SHP77 (cell line): ENCODE data around the gene MAPK8.
"Not testable (repeated sequence)": the region's sequence is repeated elsewhere in the genome, so short reads cannot be mapped to it uniquely, and the experiment has no call there.

Source experiments
- DNase-seq, 2 experiments: peaks; one replicate each; lab custom pipeline; 2025; lab: John Stamatoyannopoulos, UW

MAPK8 gene

GRCh38 chr10:48418189-48418788 is 111.8 kb downstream of the MAPK8 start:
- DNase-seq, result no peak

GRCh38 chr10:48419714-48420113 is 113.2 kb downstream of the MAPK8 start:
- no peak for DNase-seq

DNA sequence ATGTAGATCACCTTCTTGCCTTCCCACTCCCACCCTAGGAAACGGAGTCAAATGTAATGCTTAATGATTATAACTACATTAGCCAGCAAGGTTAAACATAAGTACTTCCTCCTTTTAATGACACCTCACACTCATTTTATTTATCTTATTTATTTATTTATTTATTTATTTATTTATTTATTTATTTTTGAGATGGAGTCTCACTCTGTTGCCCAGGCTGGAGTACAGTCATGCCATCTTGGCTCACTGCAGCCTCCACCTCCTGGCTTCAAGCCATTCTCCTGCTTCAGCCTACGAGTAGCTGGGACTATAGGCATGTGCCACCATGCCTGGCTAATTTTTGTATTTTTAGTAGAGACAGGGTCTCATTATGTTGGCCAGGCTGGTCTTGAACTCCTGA is 115.4 kb downstream of the MAPK8 start:
- not testable (repeated sequence) for DNase-seq

GRCh38 chr10:48423884-48424283 is 117.4 kb downstream of the MAPK8 start:
- DNase-seq, result no peak

- no peak for DNase-seq
Measured at GRCh38 chr10:48428896-48429295, 122.4 kb downstream of the MAPK8 start.

- DNase-seq, result no peak
Measured at GRCh38 chr10:48429309-48429708, 122.8 kb downstream of the MAPK8 start.

DNA sequence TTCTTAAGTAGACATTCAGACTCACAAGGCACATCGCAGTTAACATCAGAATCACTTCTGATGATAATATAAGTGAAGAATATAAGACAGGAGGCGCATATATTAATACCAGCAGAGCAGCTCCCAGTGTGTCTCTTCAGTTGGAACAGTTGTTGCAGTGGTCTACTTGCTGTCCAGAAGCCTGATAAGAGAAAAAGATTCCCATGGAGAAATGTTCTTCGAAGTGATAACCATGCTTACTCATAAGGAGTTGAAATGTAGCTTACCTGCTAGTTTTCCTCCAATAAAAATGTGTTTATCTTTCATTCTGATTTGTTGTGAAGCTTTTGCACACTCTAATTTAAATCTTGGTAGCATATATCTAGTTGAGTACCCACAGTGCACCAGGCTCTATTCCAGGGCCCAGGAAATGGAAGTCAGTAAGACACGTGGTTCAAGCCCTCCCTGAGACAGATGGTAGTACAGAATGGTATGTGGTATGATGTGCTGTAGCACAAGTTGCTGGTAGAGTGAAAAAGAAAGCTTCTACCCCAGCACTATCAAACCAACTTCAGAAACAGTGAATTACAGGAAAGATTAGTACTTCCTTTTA is 124.0 kb downstream of the MAPK8 start:
- DNase-seq, result no peak

DNA sequence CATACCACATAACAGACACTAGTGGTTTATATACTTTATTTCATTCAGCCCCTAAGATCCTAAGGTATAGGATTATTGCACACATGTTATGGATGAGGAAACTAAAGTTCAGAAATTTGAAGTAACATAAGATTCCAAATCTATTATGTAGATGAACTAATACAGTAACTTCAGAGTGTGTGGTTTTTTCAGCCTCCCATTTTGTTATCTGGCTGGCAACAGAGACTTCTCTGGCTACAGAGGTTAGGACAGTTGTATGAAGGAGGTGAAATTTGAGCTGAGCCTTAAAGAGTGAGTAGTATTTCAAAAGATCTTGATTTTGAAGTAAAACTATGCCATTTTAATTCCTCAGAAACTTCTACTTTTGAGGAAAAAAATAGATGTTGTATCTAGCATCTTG is 125.4 kb downstream of the MAPK8 start:
- DNase-seq, result no peak

GRCh38 chr10:48437546-48437945 is 131.1 kb downstream of the MAPK8 start:
- no peak for DNase-seq

DNA sequence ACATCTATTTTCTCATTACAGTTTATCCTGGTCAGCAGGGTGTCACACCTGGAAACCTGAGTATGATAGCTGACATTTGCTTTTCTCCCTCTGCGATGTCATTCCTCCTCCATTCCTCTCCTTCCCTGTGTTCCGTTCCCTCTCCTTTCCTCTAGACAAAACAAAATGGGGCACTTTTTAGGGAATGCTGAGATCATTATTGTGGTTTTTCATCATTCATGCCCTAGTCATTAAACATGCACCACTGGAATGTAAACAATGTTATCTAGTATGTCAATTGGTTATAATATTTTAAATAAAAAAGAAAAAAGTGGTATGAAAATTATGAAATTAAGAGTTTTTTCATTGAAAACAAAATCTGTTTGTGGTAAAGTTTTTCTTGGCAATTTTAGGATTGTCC is 132.6 kb downstream of the MAPK8 start:
- DNase-seq, result no peak

GRCh38 chr10:48439581-48440041 is 133.1 kb downstream of the MAPK8 start:
- DNase-seq, result no peak

DNA sequence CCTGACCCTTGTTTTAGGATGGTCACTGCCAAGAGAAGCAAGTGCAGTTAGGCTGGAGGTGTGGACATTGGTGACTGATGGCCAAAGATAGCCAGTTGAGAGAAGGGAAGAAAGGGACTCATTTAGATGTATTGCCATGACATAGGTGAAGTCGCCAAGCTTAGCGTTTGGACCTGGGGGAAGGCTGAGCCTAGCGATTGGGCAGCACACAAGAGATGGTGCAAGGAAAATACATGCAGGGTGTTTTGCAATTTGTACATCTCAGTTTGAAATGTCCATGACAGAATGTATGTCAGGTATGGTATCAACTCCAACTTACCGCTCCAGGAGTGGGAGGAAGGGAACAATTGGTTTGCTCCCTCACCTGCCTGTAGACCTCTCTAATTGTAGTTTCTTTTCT is 134.3 kb downstream of the MAPK8 start:
- DNase-seq, result no peak

DNA sequence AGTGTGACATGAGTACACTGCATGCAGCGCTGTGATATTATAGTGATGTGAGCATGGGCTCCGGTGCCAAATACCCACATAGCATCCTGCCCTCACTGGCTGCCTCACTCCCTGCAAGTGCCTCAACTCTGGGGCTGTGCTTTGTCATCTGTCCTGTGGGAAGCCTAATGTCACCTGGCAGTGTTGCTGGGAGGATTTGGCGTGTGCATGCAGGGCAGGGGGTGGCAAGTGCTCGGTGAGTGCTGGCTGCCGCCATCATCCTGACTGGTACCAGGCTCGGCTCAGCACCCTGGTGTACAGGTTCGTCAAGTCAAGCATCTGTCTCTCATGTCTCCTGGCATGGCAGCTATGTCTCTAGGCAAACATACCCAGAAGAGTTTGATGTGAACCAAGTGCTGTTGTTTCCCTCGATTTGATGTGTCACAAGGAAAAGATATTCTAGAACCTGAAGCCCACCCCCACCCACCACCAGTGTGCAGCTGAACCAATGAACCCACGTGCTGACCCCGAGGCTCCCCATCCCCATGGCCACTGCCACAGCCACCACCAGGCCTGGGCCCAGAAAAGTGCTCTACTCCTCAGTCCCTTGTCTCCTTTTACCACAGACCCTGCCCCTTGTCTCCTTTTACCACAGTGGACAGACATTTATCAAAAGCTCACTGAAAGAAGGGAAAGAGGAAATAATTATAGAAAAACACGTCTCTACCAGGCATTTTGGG is 135.8 kb downstream of the MAPK8 start:
- no peak for DNase-seq

- DNase-seq, result no peak
Measured at GRCh38 chr10:48442809-48443177, 136.3 kb downstream of the MAPK8 start.

- DNase-seq, result no peak
Measured at GRCh38 chr10:48444266-48444665, 137.8 kb downstream of the MAPK8 start.

DNA sequence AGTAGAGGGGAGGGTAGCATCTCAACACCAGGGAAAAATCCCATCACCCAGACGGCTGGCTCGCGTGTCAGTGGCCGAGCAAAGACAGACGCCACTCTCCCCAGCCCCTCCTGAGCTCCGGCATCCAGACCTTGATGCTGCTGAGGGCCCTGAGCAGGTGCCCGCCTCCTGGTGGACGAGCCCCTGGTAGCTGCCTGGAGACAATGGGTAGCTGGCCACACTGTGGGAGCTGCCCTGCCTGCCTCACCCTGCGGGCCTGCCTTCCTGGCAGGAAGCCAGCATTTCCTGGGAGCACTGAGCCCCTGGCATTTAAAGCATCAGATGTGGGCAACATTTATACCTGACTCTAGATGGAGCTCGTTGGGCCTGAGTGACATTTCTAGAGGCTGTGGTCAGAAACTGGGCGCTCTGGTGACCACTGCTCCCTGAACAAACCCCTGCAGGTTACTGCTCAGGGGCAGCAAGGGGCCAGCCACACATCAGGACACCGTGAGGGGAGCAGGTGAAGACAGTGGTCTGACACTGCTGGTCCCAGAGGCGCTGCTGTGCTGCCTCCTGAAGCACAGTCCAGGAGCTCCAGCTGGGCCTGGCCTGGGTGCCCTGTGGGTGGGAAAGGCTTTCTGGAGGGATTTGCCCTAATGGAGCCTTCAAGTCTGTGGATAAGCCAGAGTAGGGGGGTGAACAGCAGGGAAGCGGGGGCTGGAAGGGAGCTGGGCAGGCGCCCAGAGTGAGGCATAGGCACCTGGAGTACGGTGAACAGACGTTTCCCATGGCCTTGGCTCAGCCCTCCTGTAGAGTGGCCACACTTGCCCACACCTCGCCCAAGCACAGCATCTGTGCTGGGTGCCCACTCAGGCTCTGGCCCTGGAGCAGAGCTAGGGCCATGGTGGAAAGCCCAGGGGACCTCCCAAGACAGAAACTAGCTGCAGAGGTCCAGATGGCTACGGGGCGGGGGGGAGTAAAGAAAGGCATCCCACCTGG is 138.7 kb downstream of the MAPK8 start:
- peak; percentile 15 to 60 for DNase-seq

DNA sequence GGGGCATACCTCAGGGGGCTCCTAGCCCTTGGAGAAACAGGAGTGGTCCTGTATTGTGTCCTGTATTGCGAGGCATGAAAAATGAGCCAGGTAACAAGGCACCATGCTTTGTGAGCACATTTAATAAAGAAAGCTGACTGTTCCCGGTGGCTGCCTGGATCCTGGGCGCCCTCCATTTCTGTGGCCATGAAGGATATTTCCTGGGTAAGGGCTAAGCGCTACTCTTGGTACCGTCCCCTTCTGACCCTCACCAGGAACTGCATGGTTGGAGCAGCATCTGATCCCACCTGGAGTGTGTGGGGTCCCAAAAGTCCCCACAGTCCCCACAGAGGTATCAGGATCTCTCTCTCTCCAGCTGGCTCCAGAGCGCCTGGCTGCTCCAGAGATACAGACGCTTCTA is 139.5 kb downstream of the MAPK8 start:
- no peak for DNase-seq

DNA sequence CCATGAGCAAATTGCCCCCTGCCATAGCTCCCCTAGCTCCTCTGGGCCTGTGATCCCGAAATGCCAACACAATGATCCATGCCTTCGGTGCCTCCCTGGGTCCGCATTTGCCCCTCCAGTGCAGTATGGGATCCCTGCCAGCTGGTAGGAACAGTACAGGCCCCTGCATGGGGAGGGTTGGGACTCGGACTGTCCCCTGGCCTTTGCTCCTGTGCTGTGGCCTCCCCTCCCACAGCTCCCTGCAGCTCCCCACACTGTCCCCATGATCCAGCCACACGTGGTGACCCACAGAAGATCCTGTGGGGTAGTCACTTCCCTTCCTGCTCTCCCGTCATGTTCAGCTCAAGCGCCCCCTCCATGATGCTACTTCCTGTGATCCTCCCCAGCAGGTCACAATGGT is 140.3 kb downstream of the MAPK8 start:
- no peak for DNase-seq

- DNase-seq, result no peak
Measured at GRCh38 chr10:48447356-48448215, 141.1 kb downstream of the MAPK8 start.

DNA sequence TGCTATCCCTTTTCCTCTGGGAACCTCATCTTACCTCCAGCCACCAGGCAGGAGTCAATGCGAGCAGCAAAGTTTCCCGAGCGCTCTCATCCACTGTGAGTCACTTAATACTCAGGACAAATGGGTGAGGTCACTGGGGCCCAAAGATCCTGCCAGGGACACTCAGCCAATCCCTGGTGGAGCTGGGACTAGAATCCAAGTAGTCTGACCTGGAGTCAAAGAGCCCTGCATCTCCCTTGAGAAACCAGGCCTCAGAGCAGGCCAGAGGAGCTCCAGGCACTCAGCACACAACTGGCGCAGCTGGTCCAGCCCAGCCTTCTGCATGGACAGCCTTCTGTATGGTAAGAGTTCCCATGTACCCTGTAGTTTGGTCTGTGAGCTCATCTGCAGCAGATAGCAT is 142.3 kb downstream of the MAPK8 start:
- DNase-seq, result no peak

DNA sequence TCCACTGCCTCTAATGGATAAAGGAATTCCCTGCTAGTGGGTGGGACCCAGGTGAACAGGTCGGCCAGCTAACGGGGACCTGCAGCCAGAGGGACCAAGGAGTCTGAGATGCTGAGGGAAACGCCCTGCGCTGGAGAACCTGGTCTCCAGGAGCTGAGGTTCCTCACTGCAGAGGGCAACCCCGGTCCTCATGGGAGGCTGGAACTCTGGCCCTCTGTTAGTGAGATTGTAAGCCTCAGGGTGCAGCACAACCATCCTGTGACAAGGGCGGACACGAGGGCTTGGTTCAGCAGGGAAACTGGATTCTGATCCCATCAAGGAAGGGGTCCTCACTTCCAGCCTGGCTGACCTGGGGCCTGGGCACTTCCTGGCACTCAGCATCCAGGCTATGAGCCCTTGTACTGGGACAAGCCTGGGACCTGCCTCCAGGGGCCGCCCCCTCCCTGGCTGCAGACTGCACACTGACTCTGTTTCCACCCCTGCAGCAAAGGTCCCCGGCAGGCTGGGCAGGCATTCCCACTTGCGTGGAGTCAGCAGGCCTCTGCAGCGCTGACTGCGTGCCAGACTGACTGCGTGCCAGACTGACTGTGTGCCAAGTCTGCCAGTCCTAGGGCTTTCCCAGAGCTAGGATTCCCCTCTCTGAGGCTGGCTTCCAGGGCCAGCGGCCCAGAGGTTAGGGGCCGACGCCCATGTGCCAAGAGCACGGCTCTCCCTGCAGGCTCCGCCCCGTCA is 143.2 kb downstream of the MAPK8 start:
- no peak for DNase-seq
